Measurements from ENCODE around the gene SLC8A2.

SLC8A2 gene

GRCh38 chr19:47423203-47423882 lies 48.4 kb downstream of the SLC8A2 start:
- H3K27me3 ChIP-seq = peaks cover 100% of the 10 kb centered on the region
- no peak overlapping the region for H3K27ac ChIP-seq
- no peaks in the 10 kb centered on the region for H3K9me3 ChIP-seq
- TF ChIP-seq CTCF (IDR thresholded peaks at IDR 0.05) = no peak
- peaks cover 2 to 4% of the 10 kb centered on the region in 2 experiments for H3K4me1 ChIP-seq (ENCODE audit: control insufficient read depth in 1 of 2, insufficient read depth in 1 of 2, low read depth in 1 of 2, low read length in 1 of 2)
- no peaks in the 10 kb centered on the region for H3K36me3 ChIP-seq
- H3K4me3 ChIP-seq (ENCODE audit: low read depth in 1 of 2, low read length in 1 of 2) = no peak overlapping the region

GRCh38 chr19:47422417-47423163 lies 49.1 kb downstream of the SLC8A2 start:
- H3K9me3 ChIP-seq = no peaks in the 10 kb centered on the region
- no peaks in the 10 kb centered on the region for H3K36me3 ChIP-seq
- TF ChIP-seq CTCF (IDR thresholded peaks at IDR 0.05) = no peak
- peaks cover 100% of the 10 kb centered on the region for H3K27me3 ChIP-seq
- H3K27ac ChIP-seq = no peak overlapping the region
- no peak overlapping the region for H3K4me3 ChIP-seq (ENCODE audit: low read depth in 1 of 2, low read length in 1 of 2)
- no peaks in the 10 kb centered on the region for H3K4me1 ChIP-seq (ENCODE audit: control insufficient read depth in 1 of 2, insufficient read depth in 1 of 2, low read depth in 1 of 2, low read length in 1 of 2)

- H3K9me3 ChIP-seq = no peaks in the 10 kb centered on the region
- no peaks in the 10 kb centered on the region for H3K4me1 ChIP-seq (ENCODE audit: control insufficient read depth in 1 of 2, insufficient read depth in 1 of 2, low read depth in 1 of 2, low read length in 1 of 2)
- no peak overlapping the region for H3K4me3 ChIP-seq (ENCODE audit: low read depth in 1 of 2, low read length in 1 of 2)
- no peak for TF ChIP-seq CTCF (IDR thresholded peaks at IDR 0.05)
- peaks cover 100% of the 10 kb centered on the region for H3K27me3 ChIP-seq
- H3K27ac ChIP-seq = no peak overlapping the region
- H3K36me3 ChIP-seq = no peaks in the 10 kb centered on the region
These were observed 49.8 kb downstream of the SLC8A2 start for GRCh38 chr19:47421844-47422395.

GRCh38 chr19:47421244-47421786 lies 50.4 kb downstream of the SLC8A2 start:
- no peak overlapping the region for H3K27ac ChIP-seq
- no peak for TF ChIP-seq CTCF (IDR thresholded peaks at IDR 0.05)
- no peaks in the 10 kb centered on the region for H3K9me3 ChIP-seq
- H3K36me3 ChIP-seq = no peaks in the 10 kb centered on the region
- peaks cover 100% of the 10 kb centered on the region for H3K27me3 ChIP-seq
- H3K4me3 ChIP-seq (ENCODE audit: low read depth in 1 of 2, low read length in 1 of 2) = no peak overlapping the region
- H3K4me1 ChIP-seq (ENCODE audit: control insufficient read depth in 1 of 2, insufficient read depth in 1 of 2, low read depth in 1 of 2, low read length in 1 of 2) = no peaks in the 10 kb centered on the region

- no peak overlapping the region for H3K27ac ChIP-seq
- no peaks in the 10 kb centered on the region for H3K9me3 ChIP-seq
- no peaks in the 10 kb centered on the region for H3K36me3 ChIP-seq
- TF ChIP-seq CTCF (IDR thresholded peaks at IDR 0.05) = no peak
- no peak overlapping the region for H3K4me3 ChIP-seq (ENCODE audit: low read depth in 1 of 2, low read length in 1 of 2)
- H3K27me3 ChIP-seq = peaks cover 100% of the 10 kb centered on the region
- H3K4me1 ChIP-seq (ENCODE audit: control insufficient read depth in 1 of 2, insufficient read depth in 1 of 2, low read depth in 1 of 2, low read length in 1 of 2) = no peaks in the 10 kb centered on the region
These were observed 51.9 kb downstream of the SLC8A2 start for GRCh38 chr19:47419789-47420188.
